Measurements from ENCODE around the gene ZBTB21.
A peak's percentile ranks its signal among the peaks of the same experiment; 100 is the strongest.

ZBTB21 gene

DNA sequence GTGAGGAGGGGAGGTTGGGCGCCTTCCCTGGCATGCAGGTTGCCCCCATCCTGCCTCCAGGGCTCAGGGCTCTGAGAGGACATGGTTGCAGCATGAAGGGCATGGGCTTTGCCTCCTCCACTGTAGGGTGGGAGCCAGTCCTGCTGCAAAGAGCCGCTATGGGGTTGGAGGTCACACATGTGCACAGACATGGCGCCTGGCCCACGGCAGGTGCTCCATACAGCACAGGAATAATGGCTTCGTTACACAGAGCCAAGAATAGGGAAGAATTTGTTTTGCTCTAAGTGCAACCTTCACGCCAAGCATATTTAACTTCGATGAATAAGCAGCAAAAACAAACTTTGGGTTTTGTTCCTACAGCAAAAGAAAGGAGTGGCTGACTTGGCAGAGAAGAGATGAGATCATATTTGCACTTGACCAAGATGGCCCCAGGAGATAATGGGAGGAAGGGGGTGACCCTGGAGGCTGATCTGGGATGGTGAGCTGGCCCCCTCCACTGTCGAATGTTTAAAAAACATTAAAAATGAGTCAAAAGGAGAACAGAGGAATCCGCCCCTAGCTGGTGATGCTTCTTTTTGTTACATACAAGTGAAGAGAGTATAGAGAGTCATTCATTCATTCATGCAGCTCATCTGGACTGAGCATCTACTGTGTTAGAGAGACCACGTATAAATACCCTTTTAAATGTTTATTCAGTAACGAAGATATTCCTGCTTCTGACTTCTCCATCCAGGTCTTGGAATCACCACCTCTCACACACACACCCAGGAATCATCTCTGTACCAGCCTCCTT is 43.9 kb downstream of the ZBTB21 start:
- H3K27ac ChIP-seq (replicated peaks; ENCODE audit: low read length): no peak overlapping the region
- H2BK120ac ChIP-seq (ENCODE audit: low read depth, low read length): no peak overlapping the region
- no peak overlapping the region for H3K14ac ChIP-seq (ENCODE audit: low read length)
- WGBS, 2 donors (ENCODE audit: extremely low coverage in 2 of 2, insufficient read length in 2 of 2, insufficient replicate concordance in 1 of 2): no CpG with 5 or more reads among the region's 11 CpGs
- no peak overlapping the region for H4K8ac ChIP-seq (ENCODE audit: low read depth, low read length)
- no peaks in the 10 kb centered on the region for H3K79me1 ChIP-seq (ENCODE audit: low read depth, low read length)
- H3K4me3 ChIP-seq (ENCODE audit: low read length in 2 of 2): no peak overlapping the region
- peaks cover 12 to 27% of the 10 kb centered on the region in 2 donors for H3K4me1 ChIP-seq (ENCODE audit: control insufficient read depth in 2 of 2, insufficient read depth in 1 of 2, low read depth in 1 of 2, low read length in 2 of 2)
- H3K18ac ChIP-seq (ENCODE audit: low read length): peak overlapping the region; percentile 77
- H4K91ac ChIP-seq (ENCODE audit: low read depth, low read length, poor library complexity): no peak overlapping the region
- no peak overlapping the region for H3K9ac ChIP-seq (ENCODE audit: low read depth, low read length, poor library complexity)
- H3K27me3 ChIP-seq (ENCODE audit: control insufficient read depth in 3 of 3, insufficient read depth in 3 of 3, low read depth in 1 of 3, low read length in 3 of 3): no peaks in the 10 kb centered on the region
- H3K36me3 ChIP-seq (replicated peaks in 1 of 2; ENCODE audit: control insufficient read depth in 2 of 2, insufficient read depth in 2 of 2, low read length in 2 of 2): no peaks in the 10 kb centered on the region
- H3K4me2 ChIP-seq (ENCODE audit: insufficient read depth, low read length, poor library complexity, severe bottlenecking): no peak overlapping the region
- H2AFZ ChIP-seq (ENCODE audit: low read length): no peak overlapping the region
- DNase-seq (ENCODE audit: low spot score): no peak
- H2BK15ac ChIP-seq (ENCODE audit: low read length): no peak overlapping the region
- peak overlapping the region; percentile 63 for H2BK12ac ChIP-seq (ENCODE audit: low read length)
- peak overlapping the region; percentile 57 for H3K23ac ChIP-seq (ENCODE audit: low read depth, low read length, poor library complexity)
- H3K4ac ChIP-seq (ENCODE audit: low read length): no peak overlapping the region
- H2BK5ac ChIP-seq (ENCODE audit: low read length): no peak overlapping the region
- no peaks in the 10 kb centered on the region for H3K9me3 ChIP-seq (replicated peaks in 1 of 2; ENCODE audit: control insufficient read depth in 2 of 2, insufficient read depth in 1 of 2, low read depth in 1 of 2, low read length in 2 of 2)
- H2AK5ac ChIP-seq (ENCODE audit: low read depth, low read length): peak overlapping the region; percentile 73

DNA sequence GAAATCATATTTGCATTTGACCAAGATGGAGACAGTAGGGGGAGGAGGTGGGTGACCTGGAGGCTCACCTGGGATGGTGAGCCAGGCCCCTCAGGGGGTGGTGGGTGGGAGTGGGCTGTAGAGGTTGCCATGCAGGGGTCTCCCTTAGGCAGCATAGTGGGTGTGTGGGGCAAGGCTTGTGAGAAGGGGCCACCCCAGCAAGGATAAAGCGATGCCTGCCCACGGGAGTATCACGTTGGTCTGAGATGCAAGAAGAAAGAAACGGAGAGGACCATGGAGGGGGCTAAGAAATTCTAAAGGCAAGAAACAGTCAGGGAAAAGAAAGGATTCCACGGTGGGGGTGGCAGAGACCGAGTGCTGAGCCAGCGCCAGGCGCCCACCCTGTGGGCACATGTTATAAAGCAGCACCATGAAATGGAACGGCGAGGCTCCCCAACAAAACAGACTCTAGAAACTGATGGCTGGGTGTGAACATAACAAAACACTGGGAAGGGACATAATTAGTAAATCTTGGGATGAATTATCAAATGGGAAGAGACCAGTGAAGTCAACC is 44.6 kb downstream of the ZBTB21 start:
- H3K23ac ChIP-seq (ENCODE audit: low read depth, low read length, poor library complexity): peak overlapping the region; percentile 57
- H2BK15ac ChIP-seq (ENCODE audit: low read length): no peak overlapping the region
- peaks cover 13 to 23% of the 10 kb centered on the region in 2 donors for H3K4me1 ChIP-seq (ENCODE audit: control insufficient read depth in 2 of 2, insufficient read depth in 1 of 2, low read depth in 1 of 2, low read length in 2 of 2)
- DNase-seq (ENCODE audit: low spot score): no peak
- no peak overlapping the region for H2BK5ac ChIP-seq (ENCODE audit: low read length)
- no peak overlapping the region for H2BK120ac ChIP-seq (ENCODE audit: low read depth, low read length)
- no peak overlapping the region for H3K4me2 ChIP-seq (ENCODE audit: insufficient read depth, low read length, poor library complexity, severe bottlenecking)
- H2AFZ ChIP-seq (ENCODE audit: low read length): no peak overlapping the region
- no peak overlapping the region for H3K27ac ChIP-seq (replicated peaks; ENCODE audit: low read length)
- no peak overlapping the region for H3K4ac ChIP-seq (ENCODE audit: low read length)
- no peak overlapping the region for H3K14ac ChIP-seq (ENCODE audit: low read length)
- no peak overlapping the region for H4K8ac ChIP-seq (ENCODE audit: low read depth, low read length)
- no peak overlapping the region for H4K91ac ChIP-seq (ENCODE audit: low read depth, low read length, poor library complexity)
- peak overlapping the region; percentile 73 for H2AK5ac ChIP-seq (ENCODE audit: low read depth, low read length)
- no peak overlapping the region for H2BK12ac ChIP-seq (ENCODE audit: low read length)
- H3K27me3 ChIP-seq (ENCODE audit: control insufficient read depth in 3 of 3, insufficient read depth in 3 of 3, low read depth in 1 of 3, low read length in 3 of 3): no peaks in the 10 kb centered on the region
- no CpG with 5 or more reads among the region's 10 CpGs for WGBS, 2 donors (ENCODE audit: extremely low coverage in 2 of 2, insufficient read length in 2 of 2, insufficient replicate concordance in 1 of 2)
- no peak overlapping the region for H3K4me3 ChIP-seq (ENCODE audit: low read length in 2 of 2)
- no peak overlapping the region for H3K18ac ChIP-seq (ENCODE audit: low read length)
- no peak overlapping the region for H3K9ac ChIP-seq (ENCODE audit: low read depth, low read length, poor library complexity)
- no peaks in the 10 kb centered on the region for H3K9me3 ChIP-seq (replicated peaks in 1 of 2; ENCODE audit: control insufficient read depth in 2 of 2, insufficient read depth in 1 of 2, low read depth in 1 of 2, low read length in 2 of 2)
- H3K36me3 ChIP-seq (replicated peaks in 1 of 2; ENCODE audit: control insufficient read depth in 2 of 2, insufficient read depth in 2 of 2, low read length in 2 of 2): no peaks in the 10 kb centered on the region
- no peaks in the 10 kb centered on the region for H3K79me1 ChIP-seq (ENCODE audit: low read depth, low read length)

DNA sequence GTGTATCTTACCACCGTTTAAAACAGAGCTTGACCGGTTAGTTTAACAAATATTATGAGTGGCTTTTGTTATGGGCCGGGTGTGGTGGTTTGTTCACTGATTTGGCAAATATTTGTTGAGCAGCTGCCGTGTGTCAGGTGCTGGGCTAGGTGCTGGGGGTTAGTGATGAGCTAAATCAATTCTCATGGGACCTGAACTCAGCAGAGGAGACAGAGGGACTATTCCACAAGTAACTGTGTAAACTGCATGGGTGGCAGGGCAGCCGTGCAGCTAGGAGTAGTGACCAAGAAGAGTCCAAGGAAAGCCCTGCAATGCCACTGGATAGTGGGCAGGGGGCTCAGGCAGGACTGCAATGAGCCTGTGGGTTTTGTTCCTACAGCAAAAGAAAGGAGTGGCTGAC is 45.1 kb downstream of the ZBTB21 start:
- no peak overlapping the region for H4K91ac ChIP-seq (ENCODE audit: low read depth, low read length, poor library complexity)
- no peak overlapping the region for H2BK12ac ChIP-seq (ENCODE audit: low read length)
- H3K23ac ChIP-seq (ENCODE audit: low read depth, low read length, poor library complexity): no peak overlapping the region
- no peaks in the 10 kb centered on the region for H3K27me3 ChIP-seq (ENCODE audit: control insufficient read depth in 3 of 3, insufficient read depth in 3 of 3, low read depth in 1 of 3, low read length in 3 of 3)
- no peaks in the 10 kb centered on the region for H3K79me1 ChIP-seq (ENCODE audit: low read depth, low read length)
- H3K4ac ChIP-seq (ENCODE audit: low read length): no peak overlapping the region
- no peak overlapping the region for H2AK5ac ChIP-seq (ENCODE audit: low read depth, low read length)
- H3K4me3 ChIP-seq (ENCODE audit: low read length in 2 of 2): no peak overlapping the region
- DNase-seq (ENCODE audit: low spot score): no peak
- no CpG with 5 or more reads among the region's 5 CpGs for WGBS, 2 donors (ENCODE audit: extremely low coverage in 2 of 2, insufficient read length in 2 of 2, insufficient replicate concordance in 1 of 2)
- no peak overlapping the region for H3K9ac ChIP-seq (ENCODE audit: low read depth, low read length, poor library complexity)
- H4K8ac ChIP-seq (ENCODE audit: low read depth, low read length): no peak overlapping the region
- H3K18ac ChIP-seq (ENCODE audit: low read length): no peak overlapping the region
- H3K36me3 ChIP-seq (replicated peaks in 1 of 2; ENCODE audit: control insufficient read depth in 2 of 2, insufficient read depth in 2 of 2, low read length in 2 of 2): no peaks in the 10 kb centered on the region
- H2AFZ ChIP-seq (ENCODE audit: low read length): no peak overlapping the region
- H3K4me1 ChIP-seq (ENCODE audit: control insufficient read depth in 2 of 2, insufficient read depth in 1 of 2, low read depth in 1 of 2, low read length in 2 of 2): peaks cover 14 to 19% of the 10 kb centered on the region in 2 donors
- no peak overlapping the region for H3K27ac ChIP-seq (replicated peaks; ENCODE audit: low read length)
- no peak overlapping the region for H2BK120ac ChIP-seq (ENCODE audit: low read depth, low read length)
- no peak overlapping the region for H2BK5ac ChIP-seq (ENCODE audit: low read length)
- no peaks in the 10 kb centered on the region for H3K9me3 ChIP-seq (replicated peaks in 1 of 2; ENCODE audit: control insufficient read depth in 2 of 2, insufficient read depth in 1 of 2, low read depth in 1 of 2, low read length in 2 of 2)
- H3K14ac ChIP-seq (ENCODE audit: low read length): no peak overlapping the region
- no peak overlapping the region for H3K4me2 ChIP-seq (ENCODE audit: insufficient read depth, low read length, poor library complexity, severe bottlenecking)
- no peak overlapping the region for H2BK15ac ChIP-seq (ENCODE audit: low read length)

DNA sequence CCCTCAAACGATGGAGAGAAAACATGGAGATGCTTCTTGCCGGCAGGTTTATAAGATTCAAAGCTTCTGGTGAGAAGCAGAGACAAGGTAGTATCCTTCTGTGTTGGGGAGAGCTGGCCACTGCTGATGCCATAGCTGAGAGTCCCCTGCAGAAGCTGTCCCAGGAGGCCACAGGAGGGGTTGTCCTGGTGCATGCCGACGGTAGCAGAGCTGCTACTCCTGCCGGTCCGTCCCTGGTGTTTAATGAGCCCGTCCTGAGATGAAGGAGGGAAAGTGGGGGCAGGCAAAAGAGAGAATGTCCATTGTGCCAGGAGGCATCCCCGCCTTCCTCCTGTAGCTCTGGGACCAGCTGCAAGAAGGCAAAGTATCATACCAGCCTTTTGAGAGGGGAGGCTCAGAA is 46.0 kb downstream of the ZBTB21 start:
- Histone ChIP-seq H2AFZ (ENCODE audit: low read length) (no peak overlapping the region), H3K36me3 (replicated peaks in 1 of 2; ENCODE audit: control insufficient read depth in 2 of 2, insufficient read depth in 2 of 2, low read length in 2 of 2) (no peaks in the 10 kb centered on the region), H3K18ac (ENCODE audit: low read length) (peak overlapping the region; percentile 17), H3K4ac (ENCODE audit: low read length) (no peak overlapping the region), H2BK5ac (ENCODE audit: low read length) (no peak overlapping the region), H3K79me1 (ENCODE audit: low read depth, low read length) (no peaks in the 10 kb centered on the region), H3K9ac (ENCODE audit: low read depth, low read length, poor library complexity) (no peak overlapping the region), H4K8ac (ENCODE audit: low read depth, low read length) (no peak overlapping the region), H3K14ac (ENCODE audit: low read length) (no peak overlapping the region), H3K23ac (ENCODE audit: low read depth, low read length, poor library complexity) (peak overlapping the region; percentile 25), H3K27ac (replicated peaks; ENCODE audit: low read length) (no peak overlapping the region), H2BK12ac (ENCODE audit: low read length) (no peak overlapping the region), H2BK15ac (ENCODE audit: low read length) (no peak overlapping the region), H4K91ac (ENCODE audit: low read depth, low read length, poor library complexity) (no peak overlapping the region), H3K27me3 (ENCODE audit: control insufficient read depth in 3 of 3, insufficient read depth in 3 of 3, low read depth in 1 of 3, low read length in 3 of 3) (no peaks in the 10 kb centered on the region), H2AK5ac (ENCODE audit: low read depth, low read length) (no peak overlapping the region), H3K4me1 (ENCODE audit: control insufficient read depth in 2 of 2, insufficient read depth in 1 of 2, low read depth in 1 of 2, low read length in 2 of 2) (peaks cover 14% of the 10 kb centered on the region in 2 donors), H3K4me2 (ENCODE audit: insufficient read depth, low read length, poor library complexity, severe bottlenecking) (no peak overlapping the region), H2BK120ac (ENCODE audit: low read depth, low read length) (no peak overlapping the region), H3K9me3 (replicated peaks in 1 of 2; ENCODE audit: control insufficient read depth in 2 of 2, insufficient read depth in 1 of 2, low read depth in 1 of 2, low read length in 2 of 2) (no peaks in the 10 kb centered on the region), H3K4me3 (ENCODE audit: low read length in 2 of 2) (no peak overlapping the region)
- DNase-seq (ENCODE audit: low spot score): no peak
- no CpG with 5 or more reads among the region's 8 CpGs for WGBS, 2 donors (ENCODE audit: extremely low coverage in 2 of 2, insufficient read length in 2 of 2, insufficient replicate concordance in 1 of 2)

Measured in neuronal stem cell (in vitro differentiated cells).